WTC11 (cell line): ENCODE data around the gene LAMA2. TPM values are rescaled to one million over a fixed set of nuclear protein-coding genes. Genes with fewer than 3 reads are reported as not detected.

Source experiments
- ATAC-seq: fragments of 200-7000 bp; cut with Tn5 transposase; 2 replicates; pipeline ENCODE4 v1.10.0; 2021; ENCODE audit warnings: mild to moderate bottlenecking, moderate library complexity
- CTCF ChIA-PET: fragments of 300-600 bp; sonication (Branson Sonifier 250); formaldehyde crosslinking; loops from one replicate; lab custom pipeline; 2021; ENCODE audit warnings: antibody characterized with exemption; lab: Charles Lee
- POLR2A ChIA-PET: fragments of 350-600 bp; sonication (Branson Sonifier 250); formaldehyde crosslinking; loops from one replicate; lab custom pipeline; 2021; ENCODE audit warnings: antibody characterized with exemption; lab: Charles Lee
- DNase-seq: peaks from one replicate; pipeline ENCODE4 v3.0.0; 2021; ENCODE audit warnings: low spot score
- H3K27ac Mint-ChIP-seq: 2 replicates; pipeline ENCODE4 v1.8.0; 2021; ENCODE audit warnings: mixed read lengths
- H3K27me3 Mint-ChIP-seq: 2 replicates; pipeline ENCODE4 v1.8.0; 2021; ENCODE audit warnings: low read depth, mild to moderate bottlenecking, moderate library complexity, mixed read lengths
- H3K36me3 Mint-ChIP-seq: 2 replicates; pipeline ENCODE4 v1.8.0; 2021; ENCODE audit warnings: mixed read lengths
- H3K4me1 Mint-ChIP-seq: 2 replicates; pipeline ENCODE4 v1.8.0; 2022; ENCODE audit warnings: mixed read lengths
- H3K4me3 Mint-ChIP-seq: 2 replicates; pipeline ENCODE4 v1.8.0; 2021; ENCODE audit warnings: mild to moderate bottlenecking, moderate library complexity, mixed read lengths
- H3K9me3 Mint-ChIP-seq: 2 replicates; pipeline ENCODE4 v1.8.0; 2021; ENCODE audit warnings: mixed read lengths
- CDX4 ChIP-seq: fragments of 250-450 bp; sonication (Bioruptor Pico); IDR thresholded peaks from 2 replicates; pipeline ENCODE4 v1.9.0; 2021; ENCODE audit warnings: moderate library complexity, mild to moderate bottlenecking, inconsistent platforms, borderline replicate concordance
- ELF4 ChIP-seq: sonication (generic); formaldehyde crosslinking; IDR thresholded peaks from 2 replicates; pipeline ENCODE4 v1.8.1; 2022; ENCODE audit warnings: low read depth, mild to moderate bottlenecking, moderate library complexity, missing genetic modification reagents
- FOXP4 ChIP-seq: sonication (generic); formaldehyde crosslinking; IDR thresholded peaks from 2 replicates; pipeline ENCODE4 v1.8.0; 2022; ENCODE audit warnings: mild to moderate bottlenecking, missing genetic modification reagents
- GRHL2 ChIP-seq: fragments of 250-450 bp; sonication (Bioruptor Pico); IDR thresholded peaks from 2 replicates; pipeline ENCODE4 v1.8.0; 2022; ENCODE audit warnings: mild to moderate bottlenecking, moderate library complexity; ENCODE audit not compliant: insufficient replicate concordance, severe bottlenecking
- IRF1 ChIP-seq: sonication (generic); formaldehyde crosslinking; IDR thresholded peaks from 2 replicates; pipeline ENCODE4 v1.8.0; 2023; ENCODE audit warnings: missing genetic modification reagents
- IRF2 ChIP-seq: sonication (generic); formaldehyde crosslinking; IDR thresholded peaks from 2 replicates; pipeline ENCODE4 v1.8.0; 2022; ENCODE audit warnings: low read depth, missing genetic modification reagents, borderline replicate concordance
- JAZF1 ChIP-seq: fragments of 250-450 bp; sonication (Bioruptor Pico); IDR thresholded peaks from 2 replicates; pipeline ENCODE4 v1.9.0; 2021; ENCODE audit warnings: moderate library complexity, mild to moderate bottlenecking, inconsistent platforms
- MLX ChIP-seq: sonication (generic); formaldehyde crosslinking; IDR thresholded peaks from 2 replicates; pipeline ENCODE4 v1.8.1; 2023; ENCODE audit warnings: mild to moderate bottlenecking, missing genetic modification reagents, moderate library complexity
- NFATC4 ChIP-seq: fragments of 250-450 bp; sonication (Bioruptor Pico); IDR thresholded peaks from 2 replicates; pipeline ENCODE4 v1.9.0; 2021; ENCODE audit warnings: mild to moderate bottlenecking
- NR1H2 ChIP-seq: sonication (generic); formaldehyde crosslinking; IDR thresholded peaks from 2 replicates; pipeline ENCODE4 v1.9.0; 2021; ENCODE audit warnings: mild to moderate bottlenecking, moderate library complexity, missing genetic modification reagents
- OVOL2 ChIP-seq: fragments of 250-450 bp; sonication (Bioruptor Pico); IDR thresholded peaks from 2 replicates; pipeline ENCODE4 v1.9.0; 2021; ENCODE audit warnings: mild to moderate bottlenecking, borderline replicate concordance
- PRRX2 ChIP-seq: fragments of 250-450 bp; sonication (Bioruptor Pico); IDR thresholded peaks from 2 replicates; pipeline ENCODE4 v1.8.0; 2021; ENCODE audit warnings: mild to moderate bottlenecking
- SOX15 ChIP-seq: fragments of 250-450 bp; sonication (Bioruptor Pico); IDR thresholded peaks from 2 replicates; pipeline ENCODE4 v1.9.0; 2021; ENCODE audit warnings: mild to moderate bottlenecking
- STAT6 ChIP-seq: sonication (generic); formaldehyde crosslinking; conservative IDR thresholded peaks from 2 replicates; pipeline ENCODE4 v1.8.1; 2023; ENCODE audit warnings: mild to moderate bottlenecking, low read depth, missing genetic modification reagents, moderate library complexity
- TEAD1 ChIP-seq: sonication (generic); formaldehyde crosslinking; IDR thresholded peaks from 2 replicates; pipeline ENCODE4 v1.8.0; 2022; ENCODE audit warnings: mild to moderate bottlenecking, missing genetic modification reagents
- TEAD4 ChIP-seq: sonication (generic); formaldehyde crosslinking; IDR thresholded peaks from 2 replicates; pipeline ENCODE4 v1.8.0; 2022; ENCODE audit warnings: mild to moderate bottlenecking, missing genetic modification reagents
- ZNF219 ChIP-seq: sonication (generic); formaldehyde crosslinking; IDR thresholded peaks from 2 replicates; pipeline ENCODE4 v1.8.0; 2023; ENCODE audit warnings: missing genetic modification reagents, mild to moderate bottlenecking, borderline replicate concordance
- ZNF317 ChIP-seq: sonication (generic); formaldehyde crosslinking; IDR thresholded peaks from 2 replicates; pipeline ENCODE4 v1.8.1; 2023; ENCODE audit warnings: low read depth, mild to moderate bottlenecking, moderate library complexity, missing genetic modification reagents, borderline replicate concordance
- total RNA-seq: library from RNA; stranded (reverse); gene quantifications from 3 replicates; pipeline ENCODE4 v1.2.3, GENCODE V29; 2021

LAMA2 gene
- total RNA-seq, 1 experiment from 2014 or later: 6.6 TPM

- no peaks in the 10 kb centered on the region for H3K27me3 Mint-ChIP-seq
- no peaks in the 10 kb centered on the region for H3K36me3 Mint-ChIP-seq
- DNase-seq (no peak), ATAC-seq (no peak)
- H3K9me3 Mint-ChIP-seq: no peaks in the 10 kb centered on the region
- ChIA-PET POLR2A (no interaction called here), CTCF (interaction anchor here (0.5 to 3.1 kb wide), 13 partner anchors 27 to 1860 kb away, joined by 3 to 28 read pairs (median 5); no protein-coding TSS in a partner anchor)
- 0 out of 2 replicates have a peak overlapping the region, but pooled peaks have one; percentile 39 for H3K27ac Mint-ChIP-seq
- H3K4me3 Mint-ChIP-seq: no peak overlapping the region
- H3K4me1 Mint-ChIP-seq: peaks cover 26% of the 10 kb centered on the region
- no peak for TF ChIP-seq FOXP4 (CRISPR knock-in tag)
- TF ChIP-seq ZNF317 (CRISPR knock-in tag): no peak
- no peak for TF ChIP-seq STAT6
- TF ChIP-seq IRF2 (CRISPR knock-in tag): no peak
- no peak for TF ChIP-seq JAZF1 (CRISPR knock-in tag)
- no peak for TF ChIP-seq MLX (CRISPR knock-in tag)
- no peak for TF ChIP-seq TEAD1
- TF ChIP-seq OVOL2: no peak
- no peak for TF ChIP-seq GRHL2
- no peak for TF ChIP-seq TEAD4 (CRISPR knock-in tag)
- TF ChIP-seq NR1H2: no peak
- TF ChIP-seq ELF4 (CRISPR knock-in tag): no peak
- no peak for TF ChIP-seq NFATC4
- TF ChIP-seq PRRX2: no peak
- no peak for TF ChIP-seq IRF1
Observed at GRCh38 chr6:129501740-129502660, 619.1 kb downstream of the LAMA2 start.

GRCh38 chr6:129504456-129504855 lies 621.5 kb downstream of the LAMA2 start:
- ChIA-PET POLR2A (no interaction called here), CTCF (interaction anchor here (0.6 to 1.0 kb wide), 2 partner anchors 71 to 1202 kb away, joined by 4 to 5 read pairs; no protein-coding TSS in a partner anchor)
- Mint-ChIP-seq H3K4me1 (peaks cover 22% of the 10 kb centered on the region), H3K4me3 (no peak overlapping the region), H3K27ac (no peak overlapping the region), H3K9me3 (no peaks in the 10 kb centered on the region), H3K27me3 (no peaks in the 10 kb centered on the region), H3K36me3 (no peaks in the 10 kb centered on the region)
- ATAC-seq (no peak), DNase-seq (no peak)
- TF ChIP-seq SOX15 (CRISPR knock-in tag) (no peak), CDX4 (CRISPR knock-in tag) (no peak), ZNF219 (CRISPR knock-in tag) (no peak)
